Spleen (tissue), 11 donors: Measurements from ENCODE around the gene ZMYM2. TPM values are rescaled to one million over a fixed set of nuclear protein-coding genes. Genes with fewer than 3 reads are reported as not detected.

ENCODE experiments used
- DNase-seq: peaks from one replicate; pipeline ENCODE4 v3.0.0-alpha.2; 2020
- H3K27ac ChIP-seq, 8 donors: fragments of 200-600 bp; sonication (generic) in 7 of 8; 1 replicate in 4 of 8; 2 replicates in 4 of 8; pipeline versions ENCODE4 v1.5.0 to v1.8.0; 2016 to 2021; ENCODE audit warnings: inconsistent platforms in 4 of 8, mild to moderate bottlenecking in 4 of 8, moderate library complexity in 1 of 8
- H3K27me3 ChIP-seq, 7 donors: fragments of 200-600 bp; sonication (generic) in 6 of 7; replicated peaks in 1 of 7; 1 replicate in 4 of 7; 2 replicates in 3 of 7; pipeline versions ENCODE4 v1.5.0 to v1.8.0; 2016 to 2021; ENCODE audit warnings: inconsistent platforms in 3 of 7, mild to moderate bottlenecking in 1 of 7
- H3K36me3 ChIP-seq, 6 donors: fragments of 200-600 bp; sonication (generic) in 5 of 6; 1 replicate in 4 of 6; 2 replicates in 2 of 6; pipeline versions ENCODE4 v1.5.0 to v1.8.0; 2016 to 2021; ENCODE audit warnings: inconsistent platforms in 2 of 6
- H3K4me1 ChIP-seq, 6 donors: fragments of 200-600 bp; sonication (generic) in 5 of 6; 1 replicate in 3 of 6; 2 replicates in 3 of 6; pipeline versions ENCODE4 v1.5.0 to v1.8.0; 2016 to 2021; ENCODE audit warnings: inconsistent platforms in 3 of 6
- H3K4me3 ChIP-seq, 8 donors: fragments of 200-600 bp; sonication (generic) in 7 of 8; 1 replicate in 4 of 8; 2 replicates in 4 of 8; pipeline versions ENCODE4 v1.5.0 to v1.8.0; 2016 to 2021; ENCODE audit warnings: inconsistent platforms in 4 of 8, mild to moderate bottlenecking in 4 of 8, moderate library complexity in 2 of 8
- H3K9me3 ChIP-seq, 8 donors: fragments of 200-600 bp; sonication (generic) in 7 of 8; 1 replicate in 4 of 8; 2 replicates in 4 of 8; pipeline versions ENCODE4 v1.5.0 to v1.8.0; 2016 to 2021; ENCODE audit warnings: inconsistent platforms in 4 of 8
- CTCF ChIP-seq, 11 experiments: fragments of 200-600 bp in 7 of 11; fragments of 450-650 bp in 4 of 11; sonication (generic) in 4 of 11; IDR thresholded peaks in 8 of 11; conservative IDR thresholded peaks in 3 of 11; 1 replicate in 7 of 11; 2 replicates in 4 of 11; pipeline versions ENCODE4 v1.4.0 to v1.8.0; 2016 to 2021; ENCODE audit warnings: antibody characterized with exemption in 11 of 11, inconsistent platforms in 4 of 11, mild to moderate bottlenecking in 1 of 11
- POLR2A ChIP-seq, 3 donors: fragments of 450-650 bp; IDR thresholded peaks; one replicate each; pipeline ENCODE4 v1.5.1; 2017; ENCODE audit warnings: antibody characterized with exemption in 3 of 3, mild to moderate bottlenecking in 1 of 3
- POLR2AphosphoS5 ChIP-seq, 3 donors: sonication (generic); formaldehyde crosslinking; IDR thresholded peaks; one replicate each; pipeline ENCODE4 v1.5.1; 2017; ENCODE audit warnings: antibody characterized with exemption in 3 of 3
- WGBS, 5 donors: extraction: QIAGEN DNeasy Blood & Tissue Kit in 3 of 5; methylation state at CpG; one replicate each; pipeline versions ENCODE4 v1.1.5 to v1.1.7; 2013 to 2018; 5-methylcytosine and 5-hydroxymethylcytosine counted together
- intact Hi-C: fragments of 100-400 bp; cut with DNase I; formaldehyde crosslinking; loops from one replicate; pipeline ENCODE4 v1.15.0; 2023; ENCODE audit warnings: low total_unique reads
- polyA plus RNA-seq, 3 donors: library from polyadenylated mRNA; stranded (reverse); fragments of 200-250 nt; gene quantifications; one replicate each; pipeline ENCODE4 v1.2.1, GENCODE V29; 2013
- total RNA-seq, 7 donors: library from RNA; depleted of rRNA in 3 of 7; stranded (reverse); fragments of >200 nt in 3 of 7; fragmentation: NEBNext Ultra II Directional in 4 of 7; extraction: Animal tissue kit (Norgen Biotek cat#: 25700) in 4 of 7; gene quantifications; one replicate each; pipeline versions ENCODE4 v1.1.0 to v1.2.1, GENCODE V29; 2016 to 2021
- donor health status: healthy with polysubstance abuse.
- donor health status: DM: no; HTN: no; CAD: no; lungs with moderate emphysema.
- donor health status: DM: no; HTN: no; CAD: no.
- donor health status: Bipolar disorder and iron deficiency.
- donor health status: healthy.
- donor health status: DM: no; HTN: no; CAD: no.
- donor health status: DM: yes; HTN: yes; CAD: no.

The ZMYM2 gene
- total and polyA plus RNA-seq, 10 donors = 17.8 to 125 (median 94.6) TPM

DNA sequence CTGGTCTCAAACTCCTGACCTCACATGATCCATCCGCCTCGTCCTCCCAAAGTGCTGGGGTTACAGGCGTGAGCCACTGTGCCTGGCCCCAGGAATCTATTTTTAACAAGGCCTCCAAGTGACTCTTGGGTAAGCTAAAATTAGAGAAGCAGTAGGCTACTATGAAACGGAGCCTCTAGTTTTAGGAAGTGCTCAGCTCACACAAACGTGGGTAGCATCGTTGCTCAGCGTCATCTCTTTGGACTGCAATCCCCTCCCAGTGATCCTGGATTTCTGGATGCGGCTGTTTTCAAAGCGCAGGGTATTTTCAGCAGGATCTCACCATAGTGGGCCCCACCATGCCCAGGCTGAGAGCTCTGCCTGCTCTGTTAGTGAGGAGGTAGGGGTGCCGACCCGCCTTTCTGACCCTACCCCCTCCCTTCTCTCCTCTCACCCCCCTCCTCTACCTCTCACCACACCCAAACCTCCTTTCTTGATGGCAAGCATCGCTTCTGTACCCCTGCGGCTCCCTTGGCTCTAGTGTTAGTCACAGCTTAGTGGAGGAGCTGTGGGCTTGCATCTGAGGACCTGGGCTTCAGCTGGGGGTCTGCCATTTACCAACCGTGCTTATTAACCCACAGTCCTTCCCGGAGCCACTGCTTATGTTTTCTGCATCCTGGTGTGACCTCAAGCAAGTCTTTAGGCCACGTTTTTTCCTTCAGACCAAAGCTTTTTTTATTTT, 168.2 kb downstream of the ZMYM2 start:
- DNase-seq = peak; percentile 59
- Histone ChIP-seq H3K27ac (no peak overlapping the region), H3K9me3 (no peaks in the 10 kb centered on the region), H3K4me1 (peaks cover 6 to 25% (median 17%) of the 10 kb centered on the region in 6 donors), H3K4me3 (no peak overlapping the region), H3K27me3 (peaks cover 0 to 74% (median 35%) of the 10 kb centered on the region in 7 donors), H3K36me3 (no peaks in the 10 kb centered on the region)
- no peak for TF ChIP-seq CTCF (IDR thresholded peaks at IDR 0.05 in 8 of 11, conservative IDR thresholded peaks at IDR 0.05 in 3 of 11)
- TF ChIP-seq POLR2A (IDR thresholded peaks at IDR 0.05) = no peak
- TF ChIP-seq POLR2AphosphoS5 (IDR thresholded peaks at IDR 0.05) = no peak
- intact Hi-C loops = no loop called here
- WGBS, 5 donors = 49 to 68% (median 57%) methylated on average over 16 of the region's 16 CpGs

- Histone ChIP-seq H3K4me3 (peak overlapping the region; percentile 40 to 75 (median 58)), H3K4me1 (peaks cover 6 to 25% (median 17%) of the 10 kb centered on the region in 6 donors), H3K27me3 (peaks cover 0 to 77% (median 35%) of the 10 kb centered on the region in 7 donors), H3K27ac (peak overlapping the region in 3 of 8 donors; percentile 60 to 78 (median 74)), H3K36me3 (no peaks in the 10 kb centered on the region), H3K9me3 (no peaks in the 10 kb centered on the region)
- TF ChIP-seq POLR2A (IDR thresholded peaks at IDR 0.05) = no peak
- no peak for TF ChIP-seq CTCF (IDR thresholded peaks at IDR 0.05 in 8 of 11, conservative IDR thresholded peaks at IDR 0.05 in 3 of 11)
- no peak for TF ChIP-seq POLR2AphosphoS5 (IDR thresholded peaks at IDR 0.05)
- WGBS, 5 donors = 11 to 22% (median 15%) methylated on average over 6 of the region's 6 CpGs
- intact Hi-C loops = no loop called here
- peak; percentile 37 for DNase-seq
Measured at GRCh38 chr13:20127262-20127561, 168.7 kb downstream of the ZMYM2 start.

GRCh38 chr13:20127562-20128458, 169.3 kb downstream of the ZMYM2 start:
- peak; percentile 82 for DNase-seq
- TF ChIP-seq POLR2AphosphoS5 (IDR thresholded peaks at IDR 0.05) (peak; percentile 20 to 77 (median 58)), CTCF (IDR thresholded peaks at IDR 0.05 in 8 of 11, conservative IDR thresholded peaks at IDR 0.05 in 3 of 11) (peak in 4 of 11 experiments; percentile 24 to 44 (median 36)), POLR2A (IDR thresholded peaks at IDR 0.05) (no peak)
- Histone ChIP-seq H3K9me3 (no peaks in the 10 kb centered on the region), H3K4me1 (peaks cover 6 to 25% (median 17%) of the 10 kb centered on the region in 6 donors), H3K4me3 (peak overlapping the region; percentile 40 to 75 (median 58)), H3K27me3 (peaks cover 0 to 80% (median 35%) of the 10 kb centered on the region in 7 donors), H3K27ac (peak overlapping the region in 4 of 8 donors; percentile 53 to 78 (median 67)), H3K36me3 (no peaks in the 10 kb centered on the region)
- 1 to 2% (median 1%) methylated on average over 27 to 82 of the region's 82 CpGs for WGBS, 5 donors
- intact Hi-C loops = no loop called here
